ENCODE data around the gene ZNF428.

DNA sequence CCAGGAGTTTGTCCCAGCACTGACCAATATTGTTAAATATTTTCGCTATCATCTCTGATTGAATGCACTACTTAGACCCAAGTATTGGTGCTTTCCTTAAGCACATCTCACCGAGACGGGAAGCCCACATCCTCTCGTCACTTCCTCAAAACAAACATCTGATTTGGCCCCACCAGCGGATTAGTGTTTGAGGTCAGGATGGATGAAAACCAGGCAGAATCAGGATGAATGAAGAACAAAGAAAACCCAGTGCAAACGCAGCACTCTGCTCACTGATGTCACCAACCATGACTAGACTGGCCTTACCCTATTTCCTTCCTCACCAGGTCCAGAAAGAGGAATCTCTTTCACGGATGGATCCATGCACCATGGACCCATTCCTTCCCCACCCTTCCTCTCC, 44.6 kb upstream of the ZNF428 start:
- no peak for TF ChIP-seq POLR2A (IDR thresholded peaks at IDR 0.05)
- TF ChIP-seq, protein P1, sequence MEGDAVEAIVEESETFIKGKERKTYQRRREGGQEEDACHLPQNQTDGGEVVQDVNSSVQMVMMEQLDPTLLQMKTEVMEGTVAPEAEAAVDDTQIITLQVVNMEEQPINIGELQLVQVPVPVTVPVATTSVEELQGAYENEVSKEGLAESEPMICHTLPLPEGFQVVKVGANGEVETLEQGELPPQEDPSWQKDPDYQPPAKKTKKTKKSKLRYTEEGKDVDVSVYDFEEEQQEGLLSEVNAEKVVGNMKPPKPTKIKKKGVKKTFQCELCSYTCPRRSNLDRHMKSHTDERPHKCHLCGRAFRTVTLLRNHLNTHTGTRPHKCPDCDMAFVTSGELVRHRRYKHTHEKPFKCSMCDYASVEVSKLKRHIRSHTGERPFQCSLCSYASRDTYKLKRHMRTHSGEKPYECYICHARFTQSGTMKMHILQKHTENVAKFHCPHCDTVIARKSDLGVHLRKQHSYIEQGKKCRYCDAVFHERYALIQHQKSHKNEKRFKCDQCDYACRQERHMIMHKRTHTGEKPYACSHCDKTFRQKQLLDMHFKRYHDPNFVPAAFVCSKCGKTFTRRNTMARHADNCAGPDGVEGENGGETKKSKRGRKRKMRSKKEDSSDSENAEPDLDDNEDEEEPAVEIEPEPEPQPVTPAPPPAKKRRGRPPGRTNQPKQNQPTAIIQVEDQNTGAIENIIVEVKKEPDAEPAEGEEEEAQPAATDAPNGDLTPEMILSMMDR (IDR thresholded peaks at IDR 0.05), result no peak

Data from thyroid gland (tissue), 4 donors.